IMR-90 (cell line): Measurements from ENCODE around the gene PCGF5. TPM values are rescaled to one million over a fixed set of nuclear protein-coding genes. Genes with fewer than 3 reads are reported as not detected.
"Not testable (repeated sequence)": the region's sequence is repeated elsewhere in the genome, so short reads cannot be mapped to it uniquely, and the experiment has no call there.

ENCODE experiments used
- ATAC-seq: fragments of 200-7000 bp; cut with Tn5 transposase; 2 replicates; pipeline ENCODE4 v1.9.1; 2020; ENCODE audit warnings: low read depth, mild to moderate bottlenecking, moderate library complexity
- BruUV-seq: library from RNA; stranded (reverse); fragments of 400-500 nt; replicated peaks from 2 replicates; lab custom pipeline; 2021; lab: Mats Ljungman, UMichigan
- CTCF ChIA-PET: fragments of 300-600 bp; formaldehyde crosslinking; extraction: SDS; loops from one replicate; lab custom pipeline; 2021; ENCODE audit warnings: antibody characterized with exemption; lab: Yijun Ruan, JAX
- POLR2A ChIA-PET: fragments of 300-600 bp; sonication (Branson Sonifier 250); formaldehyde crosslinking; loops from one replicate; lab custom pipeline; 2022; ENCODE audit warnings: antibody characterized with exemption; ENCODE audit not compliant: unreplicated experiment; lab: Charles Lee
- DNase-seq: peaks from one replicate; pipeline ENCODE4 v3.0.0; 2013
- H2AFZ ChIP-seq: replicated peaks from 2 replicates; pipeline ENCODE3; 2013; ENCODE audit warnings: low read length, mild to moderate bottlenecking; ENCODE audit not compliant: poor library complexity
- H2AK5ac ChIP-seq: 2 replicates; pipeline ENCODE4 v1.6.1; 2013; ENCODE audit warnings: low read depth, low read length, inconsistent platforms
- H2AK9ac ChIP-seq: replicated peaks from 2 replicates; pipeline ENCODE3; 2013; ENCODE audit warnings: mild to moderate bottlenecking, low read depth, low read length, moderate library complexity; ENCODE audit not compliant: poor library complexity
- H2BK120ac ChIP-seq: 2 replicates; pipeline ENCODE4 v1.6.1; 2013; ENCODE audit warnings: low read depth, low read length, inconsistent platforms
- H2BK15ac ChIP-seq: 3 replicates; pipeline ENCODE4 v1.6.1; 2013; ENCODE audit warnings: low read depth, low read length, inconsistent platforms
- H2BK20ac ChIP-seq: 2 replicates; pipeline ENCODE4 v1.6.1; 2013; ENCODE audit warnings: low read depth, mild to moderate bottlenecking, inconsistent platforms, low read length, moderate library complexity
- H2BK5ac ChIP-seq: 2 replicates; pipeline ENCODE4 v1.6.1; 2013; ENCODE audit warnings: mild to moderate bottlenecking, low read depth, low read length, inconsistent platforms; ENCODE audit not compliant: poor library complexity, severe bottlenecking
- H3K14ac ChIP-seq: replicated peaks from 2 replicates; pipeline ENCODE4 v1.6.1; 2013; ENCODE audit warnings: low read depth, low read length, inconsistent platforms
- H3K18ac ChIP-seq: 2 replicates; pipeline ENCODE4 v1.6.1; 2013; ENCODE audit warnings: low read depth, low read length, control low read depth
- H3K23ac ChIP-seq: 2 replicates; pipeline ENCODE4 v1.6.1; 2013; ENCODE audit warnings: low read depth, low read length, inconsistent platforms
- H3K27ac ChIP-seq: 2 replicates; pipeline ENCODE4 v1.5.1; 2013; ENCODE audit warnings: mild to moderate bottlenecking, control low read depth, low read length; ENCODE audit not compliant: insufficient read depth
- H3K27me3 ChIP-seq: 2 replicates; pipeline ENCODE4 v1.6.1; 2013; ENCODE audit warnings: low read length; ENCODE audit not compliant: control insufficient read depth, insufficient read depth
- H3K36me3 ChIP-seq: 2 replicates; pipeline ENCODE4 v1.6.1; 2013; ENCODE audit warnings: low read length, mixed read lengths; ENCODE audit not compliant: control insufficient read depth, insufficient read depth
- H3K4ac ChIP-seq: 2 replicates; pipeline ENCODE4 v1.6.1; 2013; ENCODE audit warnings: low read depth, low read length, inconsistent platforms
- H3K4me1 ChIP-seq: 2 replicates; pipeline ENCODE4 v1.6.1; 2013; ENCODE audit warnings: low read length, mixed read lengths; ENCODE audit not compliant: control insufficient read depth, insufficient read depth
- H3K4me2 ChIP-seq: 2 replicates; pipeline ENCODE4 v1.6.1; 2013; ENCODE audit warnings: low read depth, mild to moderate bottlenecking, control low read depth, low read length, moderate library complexity
- H3K4me3 ChIP-seq: 2 replicates; pipeline ENCODE4 v1.5.1; 2013; ENCODE audit warnings: low read depth, mild to moderate bottlenecking, control low read depth, low read length, moderate library complexity; ENCODE audit not compliant: insufficient read depth
- H3K56ac ChIP-seq: 2 replicates; pipeline ENCODE4 v1.6.1; 2013; ENCODE audit warnings: low read length, inconsistent platforms; ENCODE audit not compliant: insufficient read depth; ENCODE audit errors: extremely low read depth
- H3K79me1 ChIP-seq, 2 experiments: 2 replicates each; pipeline ENCODE4 v1.6.1; 2013; ENCODE audit warnings: low read length in 2 of 2, inconsistent platforms in 1 of 2, low read depth in 1 of 2
- H3K9ac ChIP-seq: 2 replicates; pipeline ENCODE4 v1.6.1; 2013; ENCODE audit warnings: low read depth, low read length, control low read depth
- H3K9me1 ChIP-seq: 2 replicates; pipeline ENCODE4 v1.6.1; 2013; ENCODE audit warnings: low read length, inconsistent platforms; ENCODE audit not compliant: insufficient read depth
- H3K9me3 ChIP-seq: 2 replicates; pipeline ENCODE4 v1.6.1; 2013; ENCODE audit warnings: low read length; ENCODE audit not compliant: control insufficient read depth, insufficient read depth
- H4K20me1 ChIP-seq: 2 replicates; pipeline ENCODE4 v1.6.1; 2013; ENCODE audit warnings: low read length, inconsistent platforms; ENCODE audit not compliant: insufficient read depth
- H4K5ac ChIP-seq: 2 replicates; pipeline ENCODE4 v1.6.1; 2013; ENCODE audit warnings: mild to moderate bottlenecking, low read depth, low read length, control low read depth
- H4K8ac ChIP-seq, 2 experiments: 2 replicates each; pipeline ENCODE4 v1.6.1; 2013; ENCODE audit warnings: low read depth in 2 of 2, low read length in 2 of 2, control low read depth in 1 of 2, inconsistent platforms in 1 of 2
- H4K91ac ChIP-seq: 2 replicates; pipeline ENCODE4 v1.6.1; 2013; ENCODE audit warnings: low read depth, low read length, inconsistent platforms; ENCODE audit not compliant: insufficient read depth
- WGBS, 2 experiments: methylation state at CpG; one replicate each; pipeline versions ENCODE4 v1.1.5 to v1.1.7; 2013; ENCODE audit warnings: missing lambda C conversion rate in 2 of 2; ENCODE audit not compliant: insufficient read length in 1 of 2; ENCODE audit errors: extremely low coverage in 2 of 2; 5-methylcytosine and 5-hydroxymethylcytosine counted together
- dilution Hi-C: fragments of 300-500 bp; cut with HindIII; formaldehyde crosslinking; loops from one replicate; pipeline ENCODE4 v1.14.3; 2018; ENCODE audit warnings: low sequenced_read_pairs; ENCODE audit not compliant: unreplicated experiment
- in situ Hi-C: fragments of 300-500 bp; cut with MboI; formaldehyde crosslinking; loops from 3 replicates; pipeline ENCODE4 v1.14.3; 2019; ENCODE audit warnings: low sequenced_read_pairs, inconsistent platforms, mixed read lengths
- intact Hi-C: fragments of 100-400 bp; cut with micrococcal nuclease; formaldehyde crosslinking; loops from 2 replicates; pipeline ENCODE4 v1.10.0; 2022
- polyA plus RNA-seq, 3 experiments: library from polyadenylated mRNA; depleted of rRNA; stranded (reverse); fragments of >200 nt; gene quantifications; 2 replicates each; pipeline ENCODE4 v1.2.3, GENCODE V29; 2012; ENCODE audit warnings: low replicate concordance in 1 of 3
- total RNA-seq: library from RNA; depleted of rRNA; stranded (reverse); fragments of >200 nt; gene quantifications from 2 replicates; pipeline ENCODE4 v1.2.3, GENCODE V29; 2012

The PCGF5 gene
- total and polyA plus RNA-seq, 2 of the 4 experiments (the other 2 are of a cell fraction): 9.0 to 18.1 TPM

GRCh38 chr10:91323293-91323905, 102.9 kb downstream of the PCGF5 start:
- H3K9me1 ChIP-seq, H3K23ac ChIP-seq, H3K36me3 ChIP-seq, H3K4me3 ChIP-seq, H2AFZ ChIP-seq, H3K27me3 ChIP-seq, in situ Hi-C loops, DNase-seq, H4K8ac ChIP-seq, H3K4me2 ChIP-seq, ATAC-seq, H3K14ac ChIP-seq, POLR2A ChIA-PET, H3K4me1 ChIP-seq, H2BK120ac ChIP-seq, H4K20me1 ChIP-seq, H3K18ac ChIP-seq, H2BK20ac ChIP-seq, H2AK5ac ChIP-seq, H2AK9ac ChIP-seq, CTCF ChIA-PET, H4K91ac ChIP-seq, H2BK5ac ChIP-seq, H3K56ac ChIP-seq, dilution Hi-C loops, H3K4ac ChIP-seq, intact Hi-C loops, H3K9me3 ChIP-seq, H3K9ac ChIP-seq, H3K27ac ChIP-seq, H2BK15ac ChIP-seq, H4K5ac ChIP-seq, H3K79me1 ChIP-seq, BruUV-seq: not testable (repeated sequence)
- 92% methylated on average over 7 of the region's 44 CpGs; no CpG with 5 or more reads in 1 of the 2 experiments for WGBS, 2 experiments
